Esophagus squamous epithelium (tissue), 4 donors: ENCODE data around the gene COX4I1.

ENCODE experiments used
- POLR2A ChIP-seq, 4 donors: fragments of 450-650 bp; IDR thresholded peaks; one replicate each; pipeline ENCODE4 v1.6.1; 2017; ENCODE audit warnings: antibody characterized with exemption in 4 of 4, mild to moderate bottlenecking in 4 of 4, moderate library complexity in 3 of 4
- TF ChIP-seq, protein P1 (sequence below), 6 experiments: fragments of 450-650 bp in 4 of 6; fragments of 200-600 bp in 2 of 6; sonication (generic) in 2 of 6; IDR thresholded peaks; one replicate each; pipeline ENCODE4 v1.5.1; 2016 to 2019; ENCODE audit warnings: antibody characterized with exemption in 6 of 6, mild to moderate bottlenecking in 4 of 6, moderate library complexity in 4 of 6

DNA sequence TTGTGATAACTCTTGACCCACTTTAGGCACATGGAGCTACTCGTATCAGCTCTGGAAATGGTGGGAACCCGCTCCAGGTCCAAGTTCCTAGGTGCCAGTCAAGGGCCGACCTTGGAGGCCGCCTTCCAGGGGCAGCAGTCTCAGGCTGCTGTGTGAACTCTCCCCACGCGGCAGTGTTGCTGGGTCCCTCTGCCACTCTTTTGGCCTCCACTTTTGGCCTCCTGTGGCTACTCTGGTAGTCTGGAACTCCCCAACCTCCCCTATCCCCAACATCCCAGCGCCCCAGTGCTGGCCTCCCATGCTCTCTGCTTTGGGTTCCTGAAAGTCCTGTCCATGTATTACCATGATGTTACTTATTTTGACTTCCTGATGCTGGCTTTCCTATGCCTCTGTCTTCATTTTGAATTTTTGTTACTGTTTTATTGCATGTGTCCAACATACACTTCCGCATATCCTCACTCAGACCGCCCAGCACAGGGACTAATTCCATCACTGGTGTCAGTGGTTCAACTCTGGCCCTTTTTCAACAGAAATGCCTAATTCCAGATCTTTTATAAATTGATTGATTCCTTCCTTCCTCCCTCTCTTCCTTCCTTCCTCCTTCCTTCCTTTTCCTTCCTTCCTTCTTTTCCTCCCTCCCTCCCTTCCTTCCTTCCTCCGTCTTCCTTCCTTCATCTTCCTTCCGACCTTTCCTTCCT, 44.1 kb downstream of the COX4I1 start:
- no peak for TF ChIP-seq POLR2A (IDR thresholded peaks at IDR 0.05)
- TF ChIP-seq, protein P1, sequence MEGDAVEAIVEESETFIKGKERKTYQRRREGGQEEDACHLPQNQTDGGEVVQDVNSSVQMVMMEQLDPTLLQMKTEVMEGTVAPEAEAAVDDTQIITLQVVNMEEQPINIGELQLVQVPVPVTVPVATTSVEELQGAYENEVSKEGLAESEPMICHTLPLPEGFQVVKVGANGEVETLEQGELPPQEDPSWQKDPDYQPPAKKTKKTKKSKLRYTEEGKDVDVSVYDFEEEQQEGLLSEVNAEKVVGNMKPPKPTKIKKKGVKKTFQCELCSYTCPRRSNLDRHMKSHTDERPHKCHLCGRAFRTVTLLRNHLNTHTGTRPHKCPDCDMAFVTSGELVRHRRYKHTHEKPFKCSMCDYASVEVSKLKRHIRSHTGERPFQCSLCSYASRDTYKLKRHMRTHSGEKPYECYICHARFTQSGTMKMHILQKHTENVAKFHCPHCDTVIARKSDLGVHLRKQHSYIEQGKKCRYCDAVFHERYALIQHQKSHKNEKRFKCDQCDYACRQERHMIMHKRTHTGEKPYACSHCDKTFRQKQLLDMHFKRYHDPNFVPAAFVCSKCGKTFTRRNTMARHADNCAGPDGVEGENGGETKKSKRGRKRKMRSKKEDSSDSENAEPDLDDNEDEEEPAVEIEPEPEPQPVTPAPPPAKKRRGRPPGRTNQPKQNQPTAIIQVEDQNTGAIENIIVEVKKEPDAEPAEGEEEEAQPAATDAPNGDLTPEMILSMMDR (IDR thresholded peaks at IDR 0.05), result no peak
